Heart right ventricle (tissue), 16 donors: Measurements from ENCODE around the gene ST3GAL4. TPM values are rescaled to one million over a fixed set of nuclear protein-coding genes. Genes with fewer than 3 reads are reported as not detected.

Experiments used
- ATAC-seq, 8 donors: fragments of 200-7000 bp; cut with Tn5 transposase; one replicate each; pipeline ENCODE4 v1.9.1; 2020; ENCODE audit warnings: mild to moderate bottlenecking in 8 of 8, moderate library complexity in 8 of 8, moderate number of reproducible peaks in 1 of 8
- DNase-seq, 2 donors: peaks; one replicate each; pipeline ENCODE4 v3.0.0-alpha.2; 2020
- H3K27ac ChIP-seq, 10 donors: fragments of 200-600 bp; sonication (generic) in 2 of 10; one replicate each; pipeline versions ENCODE4 v1.5.0 to v1.8.0; 2020 to 2022; ENCODE audit warnings: mild to moderate bottlenecking in 3 of 10
- H3K27me3 ChIP-seq, 7 donors: fragments of 200-600 bp; one replicate each; pipeline ENCODE4 v1.8.0; 2021 to 2022; ENCODE audit warnings: mild to moderate bottlenecking in 2 of 7
- H3K36me3 ChIP-seq, 9 donors: fragments of 200-600 bp; sonication (generic) in 1 of 9; one replicate each; pipeline versions ENCODE4 v1.5.0 to v1.8.0; 2020 to 2022; ENCODE audit warnings: mild to moderate bottlenecking in 2 of 9
- H3K4me1 ChIP-seq, 9 donors: fragments of 200-600 bp; sonication (generic) in 1 of 9; one replicate each; pipeline versions ENCODE4 v1.5.0 to v1.8.0; 2020 to 2022; ENCODE audit warnings: mild to moderate bottlenecking in 4 of 9
- H3K4me3 ChIP-seq, 10 donors: fragments of 200-600 bp; sonication (generic) in 2 of 10; one replicate each; pipeline versions ENCODE4 v1.5.0 to v1.8.0; 2020 to 2022; ENCODE audit warnings: mild to moderate bottlenecking in 7 of 10, moderate library complexity in 2 of 10
- H3K9me3 ChIP-seq, 11 donors: fragments of 200-600 bp in 10 of 11; sonication (generic) in 2 of 11; one replicate each; pipeline versions ENCODE4 v1.5.0 to v1.8.0; 2013 to 2022; ENCODE audit warnings: mild to moderate bottlenecking in 2 of 11, control low read depth in 1 of 11, moderate library complexity in 1 of 11
- CTCF ChIP-seq, 9 donors: fragments of 200-600 bp; sonication (generic) in 2 of 9; IDR thresholded peaks; one replicate each; pipeline versions ENCODE4 v1.5.0 to v1.8.0; 2021 to 2022; ENCODE audit warnings: antibody characterized with exemption in 9 of 9, mild to moderate bottlenecking in 5 of 9, moderate library complexity in 1 of 9
- WGBS, 2 donors: extraction: QIAGEN DNeasy Blood & Tissue Kit; methylation state at CpG; one replicate each; pipeline ENCODE4 v1.1.7; 2013; ENCODE audit warnings: inconsistent platforms in 1 of 2; 5-methylcytosine and 5-hydroxymethylcytosine counted together
- intact Hi-C, 10 donors: fragments of 100-400 bp; cut with DNase I; formaldehyde crosslinking; loops; one replicate each; pipeline versions ENCODE4 v1.11.1 to v1.14.2; 2022
- polyA plus RNA-seq, 2 donors: library from polyadenylated mRNA; stranded (reverse); fragments of 200-250 nt; gene quantifications; one replicate each; pipeline ENCODE4 v1.2.3, GENCODE V29; 2013
- total RNA-seq, 10 donors: library from RNA; stranded (reverse); fragmentation: NEBNext Ultra II Directional in 3 of 10; extraction: Animal tissue kit (Norgen Biotek cat#: 25700) in 3 of 10; gene quantifications; one replicate each; pipeline versions ENCODE4 v1.2.1 to v1.2.4, GENCODE V29; 2021 to 2023
- donor health status: Arrhythmogenic right ventricular cardiomyopathy.
- donor health status: ischemic (EF 13 %, LVEDD 7.1; RV severe dilation, severe dysfunction).
- donor health status: healthy with polysubstance abuse.
- donor health status: DM: no; HTN: yes; CAD: no.
- donor health status: DM: no; HTN: no; CAD: no.
- donor health status: ischemic (EF 25% LVEDD 6.9; RV normal size, moderate dysfunction).
- donor health status: ischemic (EF 25% LVEDD 5.7; RV mildly dilated, moderate dysfunction).
- donor health status: healthy.
- donor health status: DM: yes; HTN: yes; CAD: no.
- donor health status: Ischemic cardiomyopathy.
- donor health status: ischemic (EF 35%, LVEDD 5.7; RV mildly dilated, moderate dysfunction).
- donor health status: nonischemic (EF 11% LVEDD 7.7; RV severe dilation, severe dysfunction).
- donor health status: DM: yes; HTN: yes; CAD: no.
- donor health status: PGD.
- donor health status: ischemic (EF 29% LVEDD 5.4; RV normal size, mild dysfunction).
- donor health status: nonischemic (EF 23%, LVEDD 6.1; RV moderate dilation, normal function).

Gene ST3GAL4
- total and polyA plus RNA-seq, 12 donors = 24.8 to 98.2 (median 44.8) TPM

DNA sequence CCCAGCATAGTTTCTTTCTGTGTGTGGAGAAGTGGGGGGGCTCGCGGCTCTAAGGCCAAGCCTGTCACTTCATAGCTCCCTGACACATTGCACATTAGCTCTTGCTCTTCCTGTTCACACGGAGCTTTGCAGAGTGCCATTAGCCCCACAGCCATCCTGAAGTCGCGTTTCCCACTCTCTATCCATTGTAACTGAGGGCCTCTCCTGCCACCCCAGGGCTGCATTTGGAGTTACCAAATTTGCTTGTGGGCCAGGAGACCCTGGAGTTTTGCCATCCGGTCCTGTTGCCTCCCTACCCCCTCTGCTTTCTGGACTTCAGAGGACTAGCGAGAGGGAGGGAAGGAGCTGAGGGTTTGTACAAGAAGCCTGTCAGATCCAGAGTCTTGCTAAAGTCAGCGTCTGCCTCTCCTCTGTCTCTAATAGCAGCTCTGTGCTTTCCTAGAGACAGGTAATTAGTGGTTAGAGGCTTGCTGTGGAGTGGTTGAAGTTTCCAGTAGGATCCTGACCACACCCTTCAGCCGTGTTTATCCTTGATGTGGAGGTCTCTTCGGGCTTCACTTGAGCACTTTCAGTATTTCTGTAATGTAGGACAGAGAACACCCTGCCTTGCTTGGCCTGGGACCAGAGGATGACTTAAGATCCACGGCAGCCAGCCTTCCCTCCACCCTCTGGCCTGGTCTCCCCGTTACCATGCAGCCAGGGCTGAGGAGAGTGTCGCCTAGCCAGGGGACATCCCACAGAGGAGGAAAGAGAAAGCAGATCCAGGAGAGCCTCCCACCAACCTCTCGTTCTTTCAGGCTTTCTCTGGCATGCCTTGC is 37.5 kb upstream of the ST3GAL4 start:
- intact Hi-C loops = loop anchor here in 7 of 10 donors (2.0 to 10.0 kb wide), 7 partner anchors 34 to 667 kb away; partner anchors contain the start of gene ST3GAL4 (in 2 of the 7)
- WGBS, 2 donors = 32 to 36% methylated on average over 14 of the region's 14 CpGs
- Histone ChIP-seq H3K4me3 (peak overlapping the region in 6 of 10 donors; percentile 7 to 23 (median 16)), H3K4me1 (peaks cover 15 to 50% (median 33%) of the 10 kb centered on the region in 9 donors), H3K36me3 (peaks cover 0 to 30% (median 0%) of the 10 kb centered on the region in 9 donors), H3K27me3 (no peaks in the 10 kb centered on the region), H3K27ac (peak overlapping the region; percentile 63 to 88 (median 78)), H3K9me3 (no peaks in the 10 kb centered on the region)
- ATAC-seq = peak; percentile 86 to 95 (median 92)
- peak; percentile 74 to 81 for DNase-seq
- TF ChIP-seq CTCF (IDR thresholded peaks at IDR 0.05) = no peak

DNA sequence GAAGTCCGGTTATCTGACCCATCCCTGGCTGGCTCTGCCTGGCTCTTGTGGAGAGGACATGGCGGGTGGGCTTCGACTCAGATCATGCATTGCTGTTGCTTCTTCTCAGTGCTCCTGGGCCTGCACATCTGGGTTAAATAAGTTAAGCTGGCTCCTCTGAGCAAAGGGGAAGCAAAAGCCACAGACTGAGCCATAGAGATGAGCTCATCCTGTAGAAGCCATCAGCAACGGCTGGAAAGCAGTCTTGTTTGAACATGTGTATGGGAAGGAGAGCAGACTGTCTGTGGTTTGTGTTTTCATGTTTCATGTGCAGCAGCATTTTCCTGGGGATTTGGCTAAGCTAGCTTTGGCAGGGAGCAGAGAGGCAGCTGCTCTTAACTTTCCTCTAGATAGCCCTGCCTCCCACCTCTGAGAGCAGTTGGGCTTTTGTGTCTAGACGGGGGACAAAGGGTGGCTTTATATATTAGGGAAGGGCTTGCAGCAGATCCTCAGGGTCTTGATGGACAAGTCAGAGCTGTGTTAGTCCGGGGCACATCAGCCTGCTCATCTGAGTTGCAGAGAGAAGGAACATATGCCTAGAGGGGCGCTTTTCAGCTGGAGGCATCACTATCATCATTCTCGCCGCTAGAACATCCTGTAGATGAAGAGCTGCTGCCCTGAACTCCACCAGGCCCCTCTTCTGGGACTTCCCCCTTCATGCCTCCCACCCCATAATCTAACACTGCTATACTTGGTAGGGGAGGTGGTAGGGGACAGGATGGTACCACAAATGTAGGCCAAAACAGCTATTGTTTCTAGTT is 36.7 kb upstream of the ST3GAL4 start:
- TF ChIP-seq CTCF (IDR thresholded peaks at IDR 0.05) = no peak
- peak; percentile 81 to 88 (median 86) for ATAC-seq
- Histone ChIP-seq H3K27ac (peak overlapping the region; percentile 63 to 88 (median 78)), H3K4me1 (peaks cover 15 to 45% (median 33%) of the 10 kb centered on the region in 9 donors), H3K27me3 (no peaks in the 10 kb centered on the region), H3K36me3 (peaks cover 0 to 22% (median 0%) of the 10 kb centered on the region in 9 donors), H3K9me3 (no peaks in the 10 kb centered on the region), H3K4me3 (peak overlapping the region in 5 of 10 donors; percentile 9 to 23 (median 17))
- WGBS, 2 donors = 49 to 58% methylated on average over 9 of the region's 9 CpGs
- intact Hi-C loops = loop anchor here in 7 of 10 donors (2.0 to 10.0 kb wide), 7 partner anchors 34 to 666 kb away; partner anchors contain the start of gene ST3GAL4 (in 2 of the 7)
- peak in 1 of 2 donors; percentile 59 for DNase-seq

DNA sequence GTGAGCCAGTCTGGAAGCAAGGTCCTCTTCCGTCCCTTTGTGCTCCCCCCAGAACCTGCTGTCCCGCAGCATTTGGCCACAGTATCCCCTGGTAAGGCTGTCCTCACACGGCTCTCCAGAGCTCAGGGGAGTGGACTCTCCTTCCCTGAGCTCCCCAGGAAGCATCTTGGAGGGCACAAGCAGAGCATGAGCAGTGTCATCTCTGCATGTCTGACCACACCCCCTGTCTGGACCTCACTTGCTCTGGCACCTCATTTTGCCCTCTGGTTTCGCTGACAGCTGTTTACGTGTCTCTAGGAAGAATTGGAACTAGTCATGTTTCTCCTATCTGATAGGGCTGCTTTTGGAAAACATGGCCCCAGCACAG is 36.1 kb upstream of the ST3GAL4 start:
- no peaks in the 10 kb centered on the region for H3K27me3 ChIP-seq

More for the DNA sequence above, 36.1 kb upstream of the ST3GAL4 start:
- ATAC-seq (peak in 2 of 8 donors; percentile 1 to 34), DNase-seq (no peak)
- intact Hi-C loops = loop anchor here in 7 of 10 donors (2.0 to 10.0 kb wide), 7 partner anchors 33 to 665 kb away; partner anchors contain the start of gene ST3GAL4 (in 2 of the 7)
- Histone ChIP-seq H3K36me3 (peaks cover 0 to 16% (median 0%) of the 10 kb centered on the region in 9 donors), H3K4me3 (no peak overlapping the region), H3K27ac (peak overlapping the region; percentile 63 to 88 (median 78)), H3K9me3 (no peaks in the 10 kb centered on the region), H3K4me1 (peaks cover 15 to 42% (median 33%) of the 10 kb centered on the region in 9 donors)
- TF ChIP-seq CTCF (IDR thresholded peaks at IDR 0.05) = no peak
- WGBS, 2 donors = 78 to 82% methylated on average over 5 of the region's 5 CpGs
